Lower lobe of right lung (tissue), 2 donors: ENCODE results near the gene PMS2. TPM values are rescaled to one million over a fixed set of nuclear protein-coding genes. Genes with fewer than 3 reads are reported as not detected.

ENCODE experiments used
- ATAC-seq, 2 donors: fragments of 200-7000 bp; cut with Tn5 transposase; one replicate each; pipeline ENCODE4 v1.9.1; 2020 to 2022; ENCODE audit warnings: mild to moderate bottlenecking in 2 of 2, moderate library complexity in 2 of 2
- DNase-seq: peaks from one replicate; pipeline ENCODE4 v3.0.0-alpha.2; 2020
- H3K27ac ChIP-seq: fragments of 200-600 bp; one replicate; pipeline ENCODE4 v1.8.0; 2022
- H3K27me3 ChIP-seq: fragments of 200-600 bp; one replicate; pipeline ENCODE4 v1.8.0; 2022; ENCODE audit warnings: low read depth
- H3K36me3 ChIP-seq: fragments of 200-600 bp; one replicate; pipeline ENCODE4 v1.8.0; 2022; ENCODE audit warnings: mild to moderate bottlenecking
- H3K4me1 ChIP-seq: fragments of 200-600 bp; one replicate; pipeline ENCODE4 v1.8.0; 2022
- H3K4me3 ChIP-seq: fragments of 200-600 bp; one replicate; pipeline ENCODE4 v1.8.0; 2022; ENCODE audit warnings: mild to moderate bottlenecking
- H3K9me3 ChIP-seq: fragments of 200-600 bp; one replicate; pipeline ENCODE4 v1.8.0; 2022
- CTCF ChIP-seq: fragments of 200-600 bp; IDR thresholded peaks from one replicate; pipeline ENCODE4 v1.8.0; 2022; ENCODE audit warnings: antibody characterized with exemption, mild to moderate bottlenecking
- intact Hi-C: fragments of 100-400 bp; cut with DNase I; formaldehyde crosslinking; loops from one replicate; pipeline ENCODE4 v1.11.0; 2022
- total RNA-seq: library from RNA; stranded (reverse); fragmentation: NEBNext Ultra II Directional; extraction: Animal tissue kit (Norgen Biotek cat#: 25700); gene quantifications from one replicate; pipeline ENCODE4 v1.2.1, GENCODE V29; 2021
- donor health status: DM: no; HTN: yes; CAD: no; lungs with severe emphysema.

The PMS2 gene
- total RNA-seq, 1 donor from 2014 or later: 10.1 TPM

DNA sequence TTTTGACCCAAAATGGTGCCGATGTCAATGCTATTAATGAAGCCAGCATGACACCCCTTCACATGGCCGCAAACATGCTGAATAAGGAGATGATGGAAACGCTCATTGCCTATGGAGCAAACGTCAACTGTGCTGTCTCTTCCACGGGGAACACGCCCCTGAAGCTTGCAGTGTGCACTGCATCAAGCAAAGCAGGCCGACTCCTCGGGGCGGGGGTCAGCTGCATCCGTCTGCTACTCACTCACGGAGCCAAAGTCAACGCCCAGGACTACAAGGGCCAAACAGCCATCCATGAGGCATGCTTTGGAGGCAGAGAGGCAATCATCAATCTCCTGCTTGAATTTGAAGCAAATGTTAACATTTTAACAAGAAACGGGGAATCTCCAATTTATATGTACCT, 26.8 kb upstream of the PMS2 start:
- Histone ChIP-seq H3K4me3 (no peak overlapping the region), H3K9me3 (no peaks in the 10 kb centered on the region), H3K27ac (no peak overlapping the region), H3K27me3 (no peaks in the 10 kb centered on the region), H3K36me3 (peaks cover 97% of the 10 kb centered on the region), H3K4me1 (no peaks in the 10 kb centered on the region)
- TF ChIP-seq CTCF: no peak
- DNase-seq: no peak
- intact Hi-C loops: no loop called here
- ATAC-seq: no peak

GRCh38 chr7:6035165-6035564, 26.3 kb upstream of the PMS2 start:
- intact Hi-C loops: no loop called here
- TF ChIP-seq CTCF: no peak
- no peak overlapping the region for H3K4me3 ChIP-seq
- no peaks in the 10 kb centered on the region for H3K4me1 ChIP-seq
- ATAC-seq (no peak), DNase-seq (no peak)
- no peaks in the 10 kb centered on the region for H3K9me3 ChIP-seq
- H3K27me3 ChIP-seq: no peaks in the 10 kb centered on the region
- peaks cover 97% of the 10 kb centered on the region for H3K36me3 ChIP-seq
- no peak overlapping the region for H3K27ac ChIP-seq

- no peak for DNase-seq
- Histone ChIP-seq H3K27me3 (no peaks in the 10 kb centered on the region), H3K27ac (no peak overlapping the region), H3K4me3 (no peak overlapping the region), H3K36me3 (peaks cover 98% of the 10 kb centered on the region), H3K9me3 (no peaks in the 10 kb centered on the region), H3K4me1 (no peaks in the 10 kb centered on the region)
- intact Hi-C loops: no loop called here
- ATAC-seq: no peak
- no peak for TF ChIP-seq CTCF
Observed at GRCh38 chr7:6032641-6033040, 23.8 kb upstream of the PMS2 start.

DNA sequence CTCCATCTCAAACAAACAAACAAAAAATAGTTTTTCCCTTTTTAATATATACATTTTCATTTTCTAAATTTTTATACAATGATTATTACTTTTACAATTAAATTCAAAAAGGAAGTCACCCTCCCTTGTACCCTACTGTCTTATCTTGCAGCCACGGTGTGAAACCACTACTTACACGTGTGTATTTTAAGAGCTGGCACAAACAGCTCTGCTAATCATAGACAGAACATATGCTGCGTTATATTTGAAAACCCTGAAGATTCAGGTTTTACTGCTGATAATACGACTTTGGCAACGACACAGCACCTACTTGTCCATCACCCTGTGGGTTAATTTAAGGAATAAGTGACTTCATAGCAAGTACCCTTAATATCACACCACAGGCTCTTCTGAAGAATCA, 23.3 kb upstream of the PMS2 start:
- peak in 1 of 2 donors; percentile 41 for ATAC-seq
- no peak for DNase-seq
- intact Hi-C loops: no loop called here
- H3K36me3 ChIP-seq: peaks cover 98% of the 10 kb centered on the region
- no peak overlapping the region for H3K4me3 ChIP-seq
- no peaks in the 10 kb centered on the region for H3K9me3 ChIP-seq
- no peak for TF ChIP-seq CTCF
- H3K4me1 ChIP-seq: no peaks in the 10 kb centered on the region
- H3K27ac ChIP-seq: no peak overlapping the region
- H3K27me3 ChIP-seq: no peaks in the 10 kb centered on the region

DNA sequence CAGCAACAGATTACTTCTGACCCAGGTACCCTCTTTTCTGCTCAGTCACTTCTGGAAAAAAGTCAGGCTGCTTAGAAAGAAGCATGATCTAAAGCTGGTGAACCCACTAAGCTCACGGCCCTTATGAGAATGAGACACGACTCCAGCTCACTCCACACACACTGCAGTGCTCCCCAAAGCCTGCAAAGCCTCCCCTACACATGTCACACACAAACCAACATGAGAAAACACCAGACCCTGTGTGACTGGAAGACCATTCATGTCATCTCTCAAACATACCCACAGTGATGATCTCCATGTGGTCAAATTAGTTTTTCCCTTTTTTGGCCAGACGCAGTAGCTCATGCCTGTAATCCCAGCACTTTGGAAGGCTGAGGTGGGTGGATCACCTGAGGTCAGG, 22.7 kb upstream of the PMS2 start:
- no peaks in the 10 kb centered on the region for H3K9me3 ChIP-seq
- H3K4me1 ChIP-seq: peaks cover 1% of the 10 kb centered on the region
- TF ChIP-seq CTCF: no peak
- H3K36me3 ChIP-seq: peaks cover 98% of the 10 kb centered on the region
- H3K27ac ChIP-seq: no peak overlapping the region
- DNase-seq: no peak
- no peak for ATAC-seq
- H3K4me3 ChIP-seq: no peak overlapping the region
- intact Hi-C loops: no loop called here
- H3K27me3 ChIP-seq: no peaks in the 10 kb centered on the region

DNA sequence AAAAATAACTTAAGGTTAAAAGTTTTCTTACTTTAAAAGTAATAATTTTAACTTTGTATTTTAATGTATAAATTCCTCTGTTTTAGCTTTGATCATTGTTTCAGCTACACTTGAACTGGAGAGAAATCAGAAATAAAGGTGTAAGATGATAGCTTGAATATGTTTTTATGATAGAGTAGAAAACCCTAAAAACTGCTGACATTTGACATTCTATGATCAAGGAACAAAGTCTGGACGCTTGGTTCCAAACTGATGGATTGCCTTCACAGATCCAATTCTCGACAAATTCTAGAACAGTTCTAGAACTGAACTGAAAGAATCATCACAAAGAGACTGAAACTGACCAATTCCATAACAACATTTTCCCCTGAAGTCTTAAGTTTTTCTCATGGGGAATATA, 22.1 kb upstream of the PMS2 start, which contains the start of gene ANKRD61:
TSS of gene ANKRD61 (plus strand) at position 389 of the 400 bp plus-strand sequence. CDS start at position 389, 0 bp downstream.
- no peaks in the 10 kb centered on the region for H3K27me3 ChIP-seq
- TF ChIP-seq CTCF: no peak
- H3K9me3 ChIP-seq: no peaks in the 10 kb centered on the region
- intact Hi-C loops: no loop called here
- no peak within 1 kb of the TSS for H3K4me3 ChIP-seq
- H3K36me3 ChIP-seq: peaks cover 98% of the 10 kb centered on the region
- H3K4me1 ChIP-seq: peaks cover 6% of the 10 kb centered on the region
- H3K27ac ChIP-seq: no peak within 1 kb of the TSS
- ATAC-seq (no peak), DNase-seq (no peak)
